HG03175 (cell line): ENCODE results near the gene RANBP17.

ENCODE experiments used
- ATAC-seq: cut with Tn5 transposase; IDR thresholded peaks from one replicate; pipeline ENCODE4 v1.9.1; 2021; ENCODE audit warnings: mild to moderate bottlenecking, moderate library complexity; ENCODE audit not compliant: unreplicated experiment

Gene RANBP17

GRCh38 chr5:171344936-171345608 is 483.3 kb downstream of the RANBP17 start:
- no peak for ATAC-seq
